ENCODE measurements around the gene TMEM235. TPM values are rescaled to one million over a fixed set of nuclear protein-coding genes. Genes with fewer than 3 reads are reported as not detected.
A peak's percentile ranks its signal among the peaks of the same experiment; 100 is the strongest.

Gene TMEM235
- total RNA-seq, 1 donor from 2014 or later: not detected

- Mint-ChIP-seq H3K4me1 (ENCODE audit: low read depth) (peaks cover 74% of the 10 kb centered on the region), H3K4me3 (peak overlapping the region; percentile 80), H3K27me3 (ENCODE audit: insufficient read depth) (no peaks in the 10 kb centered on the region), H3K9me3 (no peaks in the 10 kb centered on the region), H3K36me3 (ENCODE audit: low read depth) (peaks cover 2% of the 10 kb centered on the region), H3K27ac (peak overlapping the region; percentile 95)
- intact Hi-C loops (cut with micrococcal nuclease): loop anchor here (5.0 kb wide), 1 partner anchor 750 kb away; the partner anchor contains the start of gene CANT1
- no peak for DNase-seq (ENCODE audit: low spot score)
Observed at GRCh38 chr17:78256707-78257591, 25.5 kb downstream of the TMEM235 start.

- H3K27ac Mint-ChIP-seq: peak overlapping the region; percentile 95
- H3K36me3 Mint-ChIP-seq (ENCODE audit: low read depth): peaks cover 2% of the 10 kb centered on the region
- no peaks in the 10 kb centered on the region for H3K9me3 Mint-ChIP-seq
- intact Hi-C loops (cut with micrococcal nuclease): loop anchor here (2.0 to 5.0 kb wide), 2 partner anchors 15 to 749 kb away; partner anchors contain the start of gene CANT1
- H3K27me3 Mint-ChIP-seq (ENCODE audit: insufficient read depth): no peaks in the 10 kb centered on the region
- peaks cover 74% of the 10 kb centered on the region for H3K4me1 Mint-ChIP-seq (ENCODE audit: low read depth)
- H3K4me3 Mint-ChIP-seq: peak overlapping the region; percentile 80
- peak; percentile 48 for DNase-seq (ENCODE audit: low spot score)
Observed at GRCh38 chr17:78257810-78258322, 26.4 kb downstream of the TMEM235 start.

GRCh38 chr17:78258323-78259191 lies 27.1 kb downstream of the TMEM235 start:
- Mint-ChIP-seq H3K4me3 (peak overlapping the region; percentile 80), H3K36me3 (ENCODE audit: low read depth) (peaks cover 2% of the 10 kb centered on the region), H3K9me3 (no peaks in the 10 kb centered on the region), H3K4me1 (ENCODE audit: low read depth) (peaks cover 75% of the 10 kb centered on the region), H3K27me3 (ENCODE audit: insufficient read depth) (no peaks in the 10 kb centered on the region), H3K27ac (peak overlapping the region; percentile 95)
- peak; percentile 76 for DNase-seq (ENCODE audit: low spot score)
- intact Hi-C loops (cut with micrococcal nuclease): loop anchor here (2.0 to 5.0 kb wide), 2 partner anchors 14 to 749 kb away; partner anchors contain the start of gene CANT1

- Mint-ChIP-seq H3K9me3 (no peaks in the 10 kb centered on the region), H3K4me3 (peak overlapping the region; percentile 73), H3K36me3 (ENCODE audit: low read depth) (peaks cover 2% of the 10 kb centered on the region), H3K27me3 (ENCODE audit: insufficient read depth) (no peaks in the 10 kb centered on the region), H3K4me1 (ENCODE audit: low read depth) (peaks cover 78% of the 10 kb centered on the region), H3K27ac (peak overlapping the region; percentile 34)
- no peak for DNase-seq (ENCODE audit: low spot score)
- intact Hi-C loops (cut with micrococcal nuclease): loop anchor here (2.0 to 5.0 kb wide), 2 partner anchors 14 to 748 kb away; partner anchors contain the start of gene CANT1
Observed at GRCh38 chr17:78259192-78259554, 27.7 kb downstream of the TMEM235 start.

GRCh38 chr17:78263063-78263735 lies 31.8 kb downstream of the TMEM235 start:
- Mint-ChIP-seq H3K4me1 (ENCODE audit: low read depth) (peaks cover 46% of the 10 kb centered on the region), H3K9me3 (no peaks in the 10 kb centered on the region), H3K27ac (peak overlapping the region; percentile 94), H3K36me3 (ENCODE audit: low read depth) (no peaks in the 10 kb centered on the region), H3K4me3 (peak overlapping the region; percentile 46), H3K27me3 (ENCODE audit: insufficient read depth) (no peaks in the 10 kb centered on the region)
- DNase-seq (ENCODE audit: low spot score): peak; percentile 44
- intact Hi-C loops (cut with micrococcal nuclease): no loop called here

- Mint-ChIP-seq H3K27me3 (ENCODE audit: insufficient read depth) (no peaks in the 10 kb centered on the region), H3K9me3 (no peaks in the 10 kb centered on the region), H3K27ac (peak overlapping the region; percentile 94), H3K4me3 (no peak overlapping the region), H3K4me1 (ENCODE audit: low read depth) (peaks cover 45% of the 10 kb centered on the region), H3K36me3 (ENCODE audit: low read depth) (no peaks in the 10 kb centered on the region)
- intact Hi-C loops (cut with micrococcal nuclease): no loop called here
- no peak for DNase-seq (ENCODE audit: low spot score)
Observed at GRCh38 chr17:78263736-78264340, 32.4 kb downstream of the TMEM235 start.

- H3K27ac Mint-ChIP-seq: peak overlapping the region; percentile 83
- H3K27me3 Mint-ChIP-seq (ENCODE audit: insufficient read depth): no peaks in the 10 kb centered on the region
- H3K4me3 Mint-ChIP-seq: peak overlapping the region; percentile 29
- no peak for DNase-seq (ENCODE audit: low spot score)
- no peaks in the 10 kb centered on the region for H3K9me3 Mint-ChIP-seq
- H3K4me1 Mint-ChIP-seq (ENCODE audit: low read depth): peaks cover 40% of the 10 kb centered on the region
- intact Hi-C loops (cut with micrococcal nuclease): no loop called here
- H3K36me3 Mint-ChIP-seq (ENCODE audit: low read depth): no peaks in the 10 kb centered on the region
Observed at GRCh38 chr17:78264590-78264989, 33.2 kb downstream of the TMEM235 start.

- Mint-ChIP-seq H3K9me3 (no peaks in the 10 kb centered on the region), H3K27me3 (ENCODE audit: insufficient read depth) (no peaks in the 10 kb centered on the region), H3K4me1 (ENCODE audit: low read depth) (peaks cover 35% of the 10 kb centered on the region), H3K27ac (peak overlapping the region; percentile 29), H3K4me3 (no peak overlapping the region), H3K36me3 (ENCODE audit: low read depth) (no peaks in the 10 kb centered on the region)
- intact Hi-C loops (cut with micrococcal nuclease): no loop called here
- no peak for DNase-seq (ENCODE audit: low spot score)
Observed at GRCh38 chr17:78265121-78265520, 33.7 kb downstream of the TMEM235 start.

- Mint-ChIP-seq H3K27me3 (ENCODE audit: insufficient read depth) (no peaks in the 10 kb centered on the region), H3K27ac (peak overlapping the region; percentile 61), H3K4me3 (no peak overlapping the region), H3K4me1 (ENCODE audit: low read depth) (peaks cover 40% of the 10 kb centered on the region), H3K36me3 (ENCODE audit: low read depth) (no peaks in the 10 kb centered on the region), H3K9me3 (no peaks in the 10 kb centered on the region)
- no peak for DNase-seq (ENCODE audit: low spot score)
- intact Hi-C loops (cut with micrococcal nuclease): no loop called here
Observed at GRCh38 chr17:78266231-78266631, 34.8 kb downstream of the TMEM235 start.

- Mint-ChIP-seq H3K36me3 (ENCODE audit: low read depth) (no peaks in the 10 kb centered on the region), H3K27ac (peak overlapping the region; percentile 26), H3K4me3 (no peak overlapping the region), H3K4me1 (ENCODE audit: low read depth) (peaks cover 41% of the 10 kb centered on the region), H3K9me3 (no peaks in the 10 kb centered on the region), H3K27me3 (ENCODE audit: insufficient read depth) (no peaks in the 10 kb centered on the region)
- no peak for DNase-seq (ENCODE audit: low spot score)
- intact Hi-C loops (cut with micrococcal nuclease): no loop called here
Observed at GRCh38 chr17:78266771-78267170, 35.3 kb downstream of the TMEM235 start.

GRCh38 chr17:78267253-78268073 lies 36.0 kb downstream of the TMEM235 start:
- Mint-ChIP-seq H3K36me3 (ENCODE audit: low read depth) (no peaks in the 10 kb centered on the region), H3K27ac (no peak overlapping the region), H3K4me1 (ENCODE audit: low read depth) (peaks cover 41% of the 10 kb centered on the region), H3K9me3 (no peaks in the 10 kb centered on the region), H3K27me3 (ENCODE audit: insufficient read depth) (peaks cover 3% of the 10 kb centered on the region), H3K4me3 (no peak overlapping the region)
- intact Hi-C loops (cut with micrococcal nuclease): no loop called here
- no peak for DNase-seq (ENCODE audit: low spot score)
